HEK293 (cell line): Measurements from ENCODE around the gene PTPRJ.

Experiments
- CTCF ChIA-PET: fragments of 350-600 bp; formaldehyde crosslinking; extraction: SDS; loops from one replicate; lab custom pipeline; 2021; ENCODE audit warnings: antibody characterized with exemption; lab: Yijun Ruan, JAX
- POLR2A ChIA-PET: fragments of 300-600 bp; formaldehyde crosslinking; extraction: SDS; loops from one replicate; lab custom pipeline; 2020; ENCODE audit warnings: antibody characterized with exemption, inconsistent platforms; lab: Yijun Ruan, JAX
- H3K27ac ChIP-seq: fragments of 200-500 bp; sonication (Bioruptor generic); 2 replicates; pipeline ENCODE4 v1.5.1; 2014; ENCODE audit warnings: low read depth, low read length, control low read depth, inconsistent platforms; ENCODE audit errors: extremely low read depth
- H3K36me3 ChIP-seq, 2 experiments: fragments of 200-500 bp in 1 of 2; sonication (Bioruptor generic) in 1 of 2; 1 replicate in 1 of 2; 2 replicates in 1 of 2; pipeline ENCODE4 v1.5.1; 2014 to 2017; ENCODE audit warnings: inconsistent platforms in 2 of 2, low read length in 2 of 2; ENCODE audit not compliant: control insufficient read depth in 2 of 2, insufficient read depth in 1 of 2
- H3K4me1 ChIP-seq: fragments of 200-500 bp; sonication (Bioruptor generic); 2 replicates; pipeline ENCODE4 v1.5.1; 2014; ENCODE audit warnings: mild to moderate bottlenecking, low read length, inconsistent platforms; ENCODE audit not compliant: control insufficient read depth, insufficient read depth
- H3K4me3 ChIP-seq: 2 replicates; pipeline ENCODE4 v1.5.1; 2011; ENCODE audit warnings: low read depth, mild to moderate bottlenecking, control low read depth, low read length, moderate library complexity
- H3K9me3 ChIP-seq: fragments of 200-500 bp; sonication (Bioruptor generic); 2 replicates; pipeline ENCODE4 v1.5.1; 2014; ENCODE audit warnings: low read depth, low read length, inconsistent platforms; ENCODE audit not compliant: control insufficient read depth, insufficient read depth
- GFI1B ChIP-seq: fragments of 450-650 bp; formaldehyde crosslinking; IDR thresholded peaks from 2 replicates; pipeline ENCODE4 v1.5.1; 2016; ENCODE audit warnings: missing biosample characterization, missing genetic modification characterization
- GLIS1 ChIP-seq: fragments of 450-650 bp; formaldehyde crosslinking; IDR thresholded peaks from 2 replicates; pipeline ENCODE4 v1.5.1; 2016; ENCODE audit warnings: missing biosample characterization, missing genetic modification characterization
- MEIS1 ChIP-seq: sonication (generic); formaldehyde crosslinking; IDR thresholded peaks from 2 replicates; pipeline ENCODE4 v1.8.1; 2022; ENCODE audit warnings: missing genetic modification reagents, mild to moderate bottlenecking, borderline replicate concordance
- OSR2 ChIP-seq: fragments of 450-650 bp; formaldehyde crosslinking; IDR thresholded peaks from 2 replicates; pipeline ENCODE4 v1.5.1; 2016; ENCODE audit warnings: missing biosample characterization, missing genetic modification characterization
- PBX3 ChIP-seq: sonication (generic); formaldehyde crosslinking; IDR thresholded peaks from 2 replicates; pipeline ENCODE4 v1.8.1; 2022; ENCODE audit warnings: mild to moderate bottlenecking, moderate library complexity, missing genetic modification reagents
- REST ChIP-seq: fragments of 450-650 bp; formaldehyde crosslinking; IDR thresholded peaks from 2 replicates; pipeline ENCODE4 v1.5.1; 2016; ENCODE audit warnings: missing biosample characterization, missing genetic modification characterization
- ZNF10 ChIP-seq: fragments of 450-650 bp; formaldehyde crosslinking; IDR thresholded peaks from 2 replicates; pipeline ENCODE4 v1.5.1; 2017; ENCODE audit warnings: missing biosample characterization, missing genetic modification characterization
- ZNF155 ChIP-seq: fragments of 450-650 bp; formaldehyde crosslinking; IDR thresholded peaks from 2 replicates; pipeline ENCODE4 v1.5.1; 2016; ENCODE audit warnings: missing biosample characterization, missing genetic modification characterization
- ZNF341 ChIP-seq: fragments of 450-650 bp; formaldehyde crosslinking; IDR thresholded peaks from 2 replicates; pipeline ENCODE4; 2016; ENCODE audit warnings: low read depth, missing biosample characterization, missing genetic modification characterization
- ZNF394 ChIP-seq: fragments of 450-650 bp; formaldehyde crosslinking; IDR thresholded peaks from 2 replicates; pipeline ENCODE4 v1.5.1; 2016; ENCODE audit warnings: missing biosample characterization, missing genetic modification characterization, mild to moderate bottlenecking, moderate library complexity, borderline replicate concordance
- ZNF398 ChIP-seq: fragments of 450-650 bp; formaldehyde crosslinking; IDR thresholded peaks from 2 replicates; pipeline ENCODE4 v1.5.1; 2017; ENCODE audit warnings: missing biosample characterization, missing genetic modification characterization
- ZNF560 ChIP-seq: fragments of 450-650 bp; formaldehyde crosslinking; IDR thresholded peaks from 2 replicates; pipeline ENCODE4 v1.5.1; 2017; ENCODE audit warnings: missing biosample characterization, missing genetic modification characterization, borderline replicate concordance
- ZNF624 ChIP-seq: fragments of 450-650 bp; formaldehyde crosslinking; IDR thresholded peaks from 2 replicates; pipeline ENCODE4 v1.5.1; 2017; ENCODE audit warnings: missing biosample characterization, missing genetic modification characterization
- ZSCAN16 ChIP-seq: fragments of 450-650 bp; formaldehyde crosslinking; IDR thresholded peaks from 2 replicates; pipeline ENCODE4 v1.5.1; 2016; ENCODE audit warnings: missing biosample characterization, missing genetic modification characterization
- ZSCAN30 ChIP-seq: fragments of 450-650 bp; IDR thresholded peaks from 2 replicates; pipeline ENCODE4 v1.5.1; 2018; ENCODE audit warnings: missing biosample characterization, mild to moderate bottlenecking, missing genetic modification characterization, moderate library complexity
- TF ChIP-seq, protein P1 (sequence below): fragments of 450-650 bp; formaldehyde crosslinking; conservative IDR thresholded peaks from 2 replicates; pipeline ENCODE4 v1.5.1; 2016; ENCODE audit warnings: low read depth, missing biosample characterization, missing genetic modification characterization
- TF ChIP-seq, protein P2 (sequence below): fragments of 450-650 bp; formaldehyde crosslinking; IDR thresholded peaks from 2 replicates; pipeline ENCODE4 v1.5.1; 2016; ENCODE audit warnings: missing biosample characterization, missing genetic modification characterization, borderline replicate concordance

The PTPRJ gene

GRCh38 chr11:48099916-48100446, 119.6 kb downstream of the PTPRJ start (continued):
- TF ChIP-seq REST (tag by site-specific recombination): no peak

GRCh38 chr11:48101044-48101733, 120.8 kb downstream of the PTPRJ start:
- ChIA-PET POLR2A (no interaction called here), CTCF (interaction anchor here (0.5 to 2.3 kb wide), 3 partner anchors 8 to 297 kb away, joined by 3 to 7 read pairs (median 3); no protein-coding TSS in a partner anchor)
- Histone ChIP-seq H3K9me3 (no peaks in the 10 kb centered on the region), H3K27ac (no peak overlapping the region), H3K36me3 (no peaks in the 10 kb centered on the region), H3K4me3 (no peak overlapping the region), H3K4me1 (peaks cover 9% of the 10 kb centered on the region; the same call in 1 of the 2 replicates)
- TF ChIP-seq ZNF10 (tag by site-specific recombination) (no peak), GLIS1 (tag by site-specific recombination) (no peak), ZNF560 (tag by site-specific recombination) (no peak), ZNF341 (no peak), ZNF394 (tag by site-specific recombination) (no peak), MEIS1 (CRISPR knock-in tag) (no peak), ZNF624 (no peak), PBX3 (no peak), OSR2 (no peak), GFI1B (no peak), ZSCAN30 (tag by site-specific recombination) (no peak), ZSCAN16 (tag by site-specific recombination) (no peak), ZNF398 (tag by site-specific recombination) (no peak), ZNF155 (tag by site-specific recombination) (no peak)
- TF ChIP-seq, protein P1, sequence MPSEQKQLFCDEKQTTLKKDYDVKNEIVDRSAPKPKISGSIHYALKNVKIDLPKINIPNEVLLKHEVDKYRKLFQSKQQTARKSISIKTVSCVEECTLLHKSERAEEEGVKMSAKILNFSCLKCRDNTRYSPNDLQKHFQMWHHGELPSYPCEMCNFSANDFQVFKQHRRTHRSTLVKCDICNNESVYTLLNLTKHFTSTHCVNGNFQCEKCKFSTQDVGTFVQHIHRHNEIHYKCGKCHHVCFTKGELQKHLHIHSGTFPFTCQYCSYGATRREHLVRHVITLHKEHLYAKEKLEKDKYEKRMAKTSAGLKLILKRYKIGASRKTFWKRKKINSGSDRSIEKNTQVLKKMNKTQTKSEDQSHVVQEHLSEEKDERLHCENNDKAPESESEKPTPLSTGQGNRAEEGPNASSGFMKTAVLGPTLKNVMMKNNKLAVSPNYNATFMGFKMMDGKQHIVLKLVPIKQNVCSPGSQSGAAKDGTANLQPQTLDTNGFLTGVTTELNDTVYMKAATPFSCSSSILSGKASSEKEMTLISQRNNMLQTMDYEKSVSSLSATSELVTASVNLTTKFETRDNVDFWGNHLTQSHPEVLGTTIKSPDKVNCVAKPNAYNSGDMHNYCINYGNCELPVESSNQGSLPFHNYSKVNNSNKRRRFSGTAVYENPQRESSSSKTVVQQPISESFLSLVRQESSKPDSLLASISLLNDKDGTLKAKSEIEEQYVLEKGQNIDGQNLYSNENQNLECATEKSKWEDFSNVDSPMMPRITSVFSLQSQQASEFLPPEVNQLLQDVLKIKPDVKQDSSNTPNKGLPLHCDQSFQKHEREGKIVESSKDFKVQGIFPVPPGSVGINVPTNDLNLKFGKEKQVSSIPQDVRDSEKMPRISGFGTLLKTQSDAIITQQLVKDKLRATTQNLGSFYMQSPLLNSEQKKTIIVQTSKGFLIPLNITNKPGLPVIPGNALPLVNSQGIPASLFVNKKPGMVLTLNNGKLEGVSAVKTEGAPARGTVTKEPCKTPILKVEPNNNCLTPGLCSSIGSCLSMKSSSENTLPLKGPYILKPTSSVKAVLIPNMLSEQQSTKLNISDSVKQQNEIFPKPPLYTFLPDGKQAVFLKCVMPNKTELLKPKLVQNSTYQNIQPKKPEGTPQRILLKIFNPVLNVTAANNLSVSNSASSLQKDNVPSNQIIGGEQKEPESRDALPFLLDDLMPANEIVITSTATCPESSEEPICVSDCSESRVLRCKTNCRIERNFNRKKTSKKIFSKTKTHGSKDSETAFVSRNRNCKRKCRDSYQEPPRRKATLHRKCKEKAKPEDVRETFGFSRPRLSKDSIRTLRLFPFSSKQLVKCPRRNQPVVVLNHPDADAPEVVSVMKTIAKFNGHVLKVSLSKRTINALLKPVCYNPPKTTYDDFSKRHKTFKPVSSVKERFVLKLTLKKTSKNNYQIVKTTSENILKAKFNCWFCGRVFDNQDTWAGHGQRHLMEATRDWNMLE (tag by site-specific recombination): no peak
- TF ChIP-seq, protein P2, sequence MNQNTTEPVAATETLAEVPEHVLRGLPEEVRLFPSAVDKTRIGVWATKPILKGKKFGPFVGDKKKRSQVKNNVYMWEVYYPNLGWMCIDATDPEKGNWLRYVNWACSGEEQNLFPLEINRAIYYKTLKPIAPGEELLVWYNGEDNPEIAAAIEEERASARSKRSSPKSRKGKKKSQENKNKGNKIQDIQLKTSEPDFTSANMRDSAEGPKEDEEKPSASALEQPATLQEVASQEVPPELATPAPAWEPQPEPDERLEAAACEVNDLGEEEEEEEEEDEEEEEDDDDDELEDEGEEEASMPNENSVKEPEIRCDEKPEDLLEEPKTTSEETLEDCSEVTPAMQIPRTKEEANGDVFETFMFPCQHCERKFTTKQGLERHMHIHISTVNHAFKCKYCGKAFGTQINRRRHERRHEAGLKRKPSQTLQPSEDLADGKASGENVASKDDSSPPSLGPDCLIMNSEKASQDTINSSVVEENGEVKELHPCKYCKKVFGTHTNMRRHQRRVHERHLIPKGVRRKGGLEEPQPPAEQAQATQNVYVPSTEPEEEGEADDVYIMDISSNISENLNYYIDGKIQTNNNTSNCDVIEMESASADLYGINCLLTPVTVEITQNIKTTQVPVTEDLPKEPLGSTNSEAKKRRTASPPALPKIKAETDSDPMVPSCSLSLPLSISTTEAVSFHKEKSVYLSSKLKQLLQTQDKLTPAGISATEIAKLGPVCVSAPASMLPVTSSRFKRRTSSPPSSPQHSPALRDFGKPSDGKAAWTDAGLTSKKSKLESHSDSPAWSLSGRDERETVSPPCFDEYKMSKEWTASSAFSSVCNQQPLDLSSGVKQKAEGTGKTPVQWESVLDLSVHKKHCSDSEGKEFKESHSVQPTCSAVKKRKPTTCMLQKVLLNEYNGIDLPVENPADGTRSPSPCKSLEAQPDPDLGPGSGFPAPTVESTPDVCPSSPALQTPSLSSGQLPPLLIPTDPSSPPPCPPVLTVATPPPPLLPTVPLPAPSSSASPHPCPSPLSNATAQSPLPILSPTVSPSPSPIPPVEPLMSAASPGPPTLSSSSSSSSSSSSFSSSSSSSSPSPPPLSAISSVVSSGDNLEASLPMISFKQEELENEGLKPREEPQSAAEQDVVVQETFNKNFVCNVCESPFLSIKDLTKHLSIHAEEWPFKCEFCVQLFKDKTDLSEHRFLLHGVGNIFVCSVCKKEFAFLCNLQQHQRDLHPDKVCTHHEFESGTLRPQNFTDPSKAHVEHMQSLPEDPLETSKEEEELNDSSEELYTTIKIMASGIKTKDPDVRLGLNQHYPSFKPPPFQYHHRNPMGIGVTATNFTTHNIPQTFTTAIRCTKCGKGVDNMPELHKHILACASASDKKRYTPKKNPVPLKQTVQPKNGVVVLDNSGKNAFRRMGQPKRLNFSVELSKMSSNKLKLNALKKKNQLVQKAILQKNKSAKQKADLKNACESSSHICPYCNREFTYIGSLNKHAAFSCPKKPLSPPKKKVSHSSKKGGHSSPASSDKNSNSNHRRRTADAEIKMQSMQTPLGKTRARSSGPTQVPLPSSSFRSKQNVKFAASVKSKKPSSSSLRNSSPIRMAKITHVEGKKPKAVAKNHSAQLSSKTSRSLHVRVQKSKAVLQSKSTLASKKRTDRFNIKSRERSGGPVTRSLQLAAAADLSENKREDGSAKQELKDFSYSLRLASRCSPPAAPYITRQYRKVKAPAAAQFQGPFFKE (tag by site-specific recombination): no peak
